ENCODE data around the gene NTMT1.

NTMT1 gene

DNA sequence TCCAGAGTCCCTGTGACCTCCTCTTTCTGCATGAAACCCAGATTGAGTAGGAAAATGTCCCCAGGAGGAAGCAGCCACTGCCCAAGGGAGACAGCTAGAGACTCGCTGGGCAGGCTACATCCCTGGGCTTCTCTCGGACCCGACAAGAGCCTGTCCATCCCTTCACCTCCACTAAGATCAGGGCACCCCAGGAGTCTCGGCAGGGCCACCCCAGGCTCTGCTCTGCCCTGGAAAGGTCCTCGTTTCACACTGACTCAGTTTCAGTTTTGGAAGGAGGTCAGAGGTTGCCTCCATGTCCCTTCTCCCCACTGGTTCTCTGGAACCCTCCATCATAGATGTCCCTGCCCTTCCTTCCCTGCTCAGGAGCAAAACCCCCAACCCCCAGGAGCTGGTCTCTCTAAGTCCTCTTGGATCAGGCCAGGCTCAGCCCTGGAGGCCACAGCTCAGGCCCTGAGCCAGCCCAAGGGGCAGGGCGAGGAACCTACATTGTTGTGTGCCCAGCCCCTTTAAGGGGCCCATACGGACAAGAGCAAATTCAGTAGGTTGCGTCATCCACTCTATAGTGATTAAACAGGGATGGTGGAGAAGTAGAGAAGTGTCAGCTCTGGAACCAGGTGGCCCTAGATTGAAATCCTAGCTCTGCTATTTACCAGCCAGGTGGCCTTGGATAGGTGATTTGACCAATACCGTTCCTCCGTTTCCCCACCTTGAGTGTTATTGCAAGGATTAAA lies 42.5 kb upstream of the NTMT1 start:
- no peak overlapping the region for H3K27ac ChIP-seq (ENCODE audit: low read depth, low read length, poor library complexity, severe bottlenecking)
- H4K20me1 ChIP-seq (ENCODE audit: insufficient read depth, low read length): no peaks in the 10 kb centered on the region
- H3K27me3 ChIP-seq (ENCODE audit: insufficient read depth, low read length): 0 out of 2 replicates have a peak, but pooled peaks cover 4% of the 10 kb centered on the region
- H3K4me1 ChIP-seq (ENCODE audit: insufficient read depth, low read length, severe bottlenecking): peaks cover 9% of the 10 kb centered on the region
- H3K9ac ChIP-seq (ENCODE audit: low read length): no peak overlapping the region
- H3K9me3 ChIP-seq (ENCODE audit: low read length): no peaks in the 10 kb centered on the region
- no peaks in the 10 kb centered on the region for H3F3A ChIP-seq (ENCODE audit: insufficient read depth, low read length)
- no peak overlapping the region for H3K4me2 ChIP-seq (ENCODE audit: low read length)
- TF ChIP-seq, protein P1, sequence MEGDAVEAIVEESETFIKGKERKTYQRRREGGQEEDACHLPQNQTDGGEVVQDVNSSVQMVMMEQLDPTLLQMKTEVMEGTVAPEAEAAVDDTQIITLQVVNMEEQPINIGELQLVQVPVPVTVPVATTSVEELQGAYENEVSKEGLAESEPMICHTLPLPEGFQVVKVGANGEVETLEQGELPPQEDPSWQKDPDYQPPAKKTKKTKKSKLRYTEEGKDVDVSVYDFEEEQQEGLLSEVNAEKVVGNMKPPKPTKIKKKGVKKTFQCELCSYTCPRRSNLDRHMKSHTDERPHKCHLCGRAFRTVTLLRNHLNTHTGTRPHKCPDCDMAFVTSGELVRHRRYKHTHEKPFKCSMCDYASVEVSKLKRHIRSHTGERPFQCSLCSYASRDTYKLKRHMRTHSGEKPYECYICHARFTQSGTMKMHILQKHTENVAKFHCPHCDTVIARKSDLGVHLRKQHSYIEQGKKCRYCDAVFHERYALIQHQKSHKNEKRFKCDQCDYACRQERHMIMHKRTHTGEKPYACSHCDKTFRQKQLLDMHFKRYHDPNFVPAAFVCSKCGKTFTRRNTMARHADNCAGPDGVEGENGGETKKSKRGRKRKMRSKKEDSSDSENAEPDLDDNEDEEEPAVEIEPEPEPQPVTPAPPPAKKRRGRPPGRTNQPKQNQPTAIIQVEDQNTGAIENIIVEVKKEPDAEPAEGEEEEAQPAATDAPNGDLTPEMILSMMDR (IDR thresholded peaks at IDR 0.05; ENCODE audit: low read length): no peak
- no peak for TF ChIP-seq EZH2 (IDR thresholded peaks at IDR 0.05; ENCODE audit: borderline replicate concordance, low read length)
- no peaks in the 10 kb centered on the region for H3K9me2 ChIP-seq (ENCODE audit: low read depth, low read length)
- no peaks in the 10 kb centered on the region; the same call in 1 of the 2 replicates for H3K36me3 ChIP-seq (ENCODE audit: insufficient read depth, low read length)
- H3K4me3 ChIP-seq (ENCODE audit: low read depth, low read length, poor library complexity, severe bottlenecking): no peak overlapping the region
- no peak overlapping the region for H2AFZ ChIP-seq (ENCODE audit: low read length)
- no peaks in the 10 kb centered on the region for H3K79me2 ChIP-seq (ENCODE audit: insufficient read depth, low read length)

DNA sequence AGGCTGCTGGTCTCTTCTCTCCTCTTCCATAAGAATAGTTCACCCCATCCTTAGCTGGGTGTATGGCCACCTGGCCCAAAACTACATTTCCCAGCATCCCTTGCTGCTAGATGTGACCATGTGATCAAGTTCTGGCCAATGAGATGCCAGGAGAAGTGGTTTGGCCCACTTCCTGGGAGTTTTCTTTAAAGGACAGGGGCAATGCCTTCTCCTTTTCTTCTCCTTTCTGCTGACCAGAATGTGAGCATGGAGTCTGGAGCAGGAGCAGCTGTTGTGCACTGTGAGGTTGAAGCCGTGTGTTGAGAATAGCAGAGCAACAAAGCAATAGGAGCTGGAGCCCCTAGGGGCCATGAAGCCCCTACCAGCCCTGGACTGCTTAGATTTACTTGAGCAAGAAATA lies 41.8 kb upstream of the NTMT1 start:
- Histone ChIP-seq H3K9ac (ENCODE audit: low read length) (no peak overlapping the region), H3K9me3 (ENCODE audit: low read length) (no peaks in the 10 kb centered on the region), H3K4me1 (ENCODE audit: insufficient read depth, low read length, severe bottlenecking) (peaks cover 9% of the 10 kb centered on the region), H3F3A (ENCODE audit: insufficient read depth, low read length) (no peaks in the 10 kb centered on the region), H3K27ac (ENCODE audit: low read depth, low read length, poor library complexity, severe bottlenecking) (no peak overlapping the region), H3K79me2 (ENCODE audit: insufficient read depth, low read length) (no peaks in the 10 kb centered on the region), H3K27me3 (ENCODE audit: insufficient read depth, low read length) (0 out of 2 replicates have a peak, but pooled peaks cover 5% of the 10 kb centered on the region), H3K4me3 (ENCODE audit: low read depth, low read length, poor library complexity, severe bottlenecking) (no peak overlapping the region), H3K4me2 (ENCODE audit: low read length) (no peak overlapping the region; the same call in 1 of the 2 replicates), H3K36me3 (ENCODE audit: insufficient read depth, low read length) (no peaks in the 10 kb centered on the region; the same call in 1 of the 2 replicates), H4K20me1 (ENCODE audit: insufficient read depth, low read length) (no peaks in the 10 kb centered on the region), H2AFZ (ENCODE audit: low read length) (peak overlapping the region; percentile 96), H3K9me2 (ENCODE audit: low read depth, low read length) (no peaks in the 10 kb centered on the region)
- no peak for TF ChIP-seq EZH2 (IDR thresholded peaks at IDR 0.05; ENCODE audit: borderline replicate concordance, low read length)
- TF ChIP-seq, protein P1 (IDR thresholded peaks at IDR 0.05; ENCODE audit: low read length): no peak

DNA sequence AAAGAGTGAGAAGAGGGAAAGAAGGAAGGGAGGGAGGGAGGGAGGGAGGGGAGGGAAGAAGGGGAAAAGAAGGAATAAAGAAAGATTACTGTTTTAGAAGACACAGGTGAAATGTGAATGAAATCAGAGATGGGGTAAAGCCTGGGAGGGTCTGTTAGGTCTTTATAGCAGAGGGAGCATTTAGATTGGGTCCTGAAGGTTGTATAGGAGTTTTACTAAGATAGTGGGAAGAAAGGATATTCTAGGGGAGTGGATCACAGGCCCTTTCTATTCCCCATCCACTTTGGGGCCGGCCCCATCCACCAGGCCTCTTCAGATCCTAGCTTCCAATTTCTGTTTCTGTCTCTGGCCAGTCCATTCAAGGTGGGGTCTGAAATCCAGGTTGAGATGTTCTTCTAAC lies 40.6 kb upstream of the NTMT1 start:
- Histone ChIP-seq H3K4me3 (ENCODE audit: low read depth, low read length, poor library complexity, severe bottlenecking) (no peak overlapping the region), H4K20me1 (ENCODE audit: insufficient read depth, low read length) (no peaks in the 10 kb centered on the region), H3K27ac (ENCODE audit: low read depth, low read length, poor library complexity, severe bottlenecking) (no peak overlapping the region), H3K79me2 (ENCODE audit: insufficient read depth, low read length) (no peaks in the 10 kb centered on the region), H3K4me1 (ENCODE audit: insufficient read depth, low read length, severe bottlenecking) (peaks cover 6% of the 10 kb centered on the region), H3F3A (ENCODE audit: insufficient read depth, low read length) (no peaks in the 10 kb centered on the region), H3K9me3 (ENCODE audit: low read length) (no peaks in the 10 kb centered on the region), H2AFZ (ENCODE audit: low read length) (no peak overlapping the region), H3K27me3 (ENCODE audit: insufficient read depth, low read length) (0 out of 2 replicates have a peak, but pooled peaks cover 5% of the 10 kb centered on the region), H3K9ac (ENCODE audit: low read length) (no peak overlapping the region), H3K4me2 (ENCODE audit: low read length) (no peak overlapping the region), H3K9me2 (ENCODE audit: low read depth, low read length) (no peaks in the 10 kb centered on the region), H3K36me3 (ENCODE audit: insufficient read depth, low read length) (no peaks in the 10 kb centered on the region; the same call in 1 of the 2 replicates)
- TF ChIP-seq EZH2 (IDR thresholded peaks at IDR 0.05; ENCODE audit: borderline replicate concordance, low read length): no peak
- TF ChIP-seq, protein P1 (IDR thresholded peaks at IDR 0.05; ENCODE audit: low read length): no peak
